Activated effector memory CD4-positive, alpha-beta T cell treated with anti-CD3 and anti-CD28 coated beads, Interleukin-2, amount 50 U/mL, for 16 hours (primary cell): ENCODE results near the gene EVPLL.
"Not testable (repeated sequence)": the region's sequence is repeated elsewhere in the genome, so short reads cannot be mapped to it uniquely, and the experiment has no call there.

Experiments
- DNase-seq: peaks from one replicate; pipeline ENCODE4 v3.0.0-alpha.2; 2020

Gene EVPLL

DNA sequence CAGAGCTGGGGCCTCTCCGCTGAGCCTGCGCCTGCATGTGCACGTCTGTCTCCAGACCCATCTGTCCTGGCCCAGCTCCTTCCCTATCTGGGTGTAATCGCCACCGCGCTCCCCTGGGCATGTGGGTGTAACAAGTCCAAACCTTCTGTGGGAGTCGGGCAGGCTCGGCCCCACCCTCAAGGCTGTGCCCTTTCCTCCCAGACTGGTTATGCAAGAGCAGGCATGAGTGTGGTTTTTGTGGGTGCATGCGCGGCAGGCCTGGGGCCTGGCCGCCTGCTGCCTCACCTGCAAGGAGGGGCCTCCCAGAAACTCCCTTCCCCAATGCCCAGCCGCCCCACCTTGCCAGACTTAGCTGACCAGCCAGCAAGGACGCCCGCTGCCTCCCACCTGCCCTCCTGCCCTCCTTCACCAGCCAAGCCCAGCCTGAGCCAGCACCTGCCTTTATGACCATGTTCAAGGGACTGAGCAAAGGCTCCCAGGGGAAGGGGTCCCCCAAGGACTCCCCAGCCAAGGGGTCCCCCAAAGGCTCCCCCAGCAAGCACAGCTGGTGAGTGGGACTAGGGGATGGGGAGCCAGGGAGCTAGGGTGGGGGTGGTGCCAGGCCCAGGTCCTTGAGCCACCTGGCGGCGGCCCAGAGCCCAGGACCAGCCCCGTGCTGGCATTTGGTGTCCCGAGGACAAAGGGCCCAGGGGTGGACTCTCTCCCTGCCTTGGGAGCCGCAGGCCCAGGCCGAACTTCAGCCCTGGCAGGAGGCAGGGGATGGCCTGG lies at the start of gene EVPLL:
Gene EVPLL, plus strand, starts transcription at position 342 of the 768 bp plus-strand sequence. CDS start 3,160 bp downstream, outside the sequence.
- DNase-seq = no peak

DNA sequence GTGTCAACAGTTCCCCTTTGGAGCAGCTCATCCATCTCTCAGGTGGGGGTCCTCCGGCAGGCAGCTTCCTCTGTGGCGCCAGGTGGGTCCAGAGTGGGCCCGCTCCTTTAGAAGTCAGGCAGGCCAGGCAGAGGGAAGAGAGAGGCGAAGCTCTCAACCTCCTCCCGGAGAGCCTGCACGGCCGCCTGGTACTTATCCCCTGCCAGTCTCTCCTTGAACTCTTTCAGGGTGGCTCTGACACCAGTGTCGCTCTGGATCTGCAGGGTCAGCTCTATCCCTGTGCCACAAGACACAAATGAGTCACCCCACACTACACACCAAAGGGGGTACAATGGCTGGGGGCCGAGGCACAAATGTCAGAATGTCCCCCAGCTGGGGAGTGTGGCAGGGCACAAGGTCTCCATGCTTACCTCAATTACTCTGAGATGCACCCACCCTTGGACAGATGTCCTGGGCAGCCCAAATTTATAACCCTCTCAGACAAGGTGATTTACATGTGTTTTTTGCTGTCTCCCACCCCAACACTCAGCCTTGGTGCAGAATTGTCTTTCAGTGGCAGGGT lies 48.9 kb upstream of the EVPLL start:
- no peak for DNase-seq

DNA sequence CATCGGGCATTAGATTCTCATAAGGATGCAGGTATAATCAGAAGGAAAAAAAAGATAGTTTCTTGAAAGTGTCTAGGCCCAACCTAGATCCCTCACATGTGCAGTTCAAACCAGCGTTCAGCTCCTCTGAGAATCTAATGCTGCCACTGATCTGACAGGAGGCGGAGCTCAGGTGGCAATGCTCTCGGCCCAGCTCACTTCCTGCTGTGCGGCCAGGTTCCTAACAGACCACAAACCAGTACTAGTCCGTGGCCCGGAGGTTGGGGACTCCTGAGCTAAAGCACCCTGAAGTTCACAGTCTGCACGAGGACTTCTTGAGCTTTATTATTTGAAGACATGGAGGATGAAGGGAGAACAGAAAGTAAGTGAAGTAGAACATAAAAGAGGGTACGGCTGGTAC lies 45.7 kb upstream of the EVPLL start:
- no peak for DNase-seq

DNA sequence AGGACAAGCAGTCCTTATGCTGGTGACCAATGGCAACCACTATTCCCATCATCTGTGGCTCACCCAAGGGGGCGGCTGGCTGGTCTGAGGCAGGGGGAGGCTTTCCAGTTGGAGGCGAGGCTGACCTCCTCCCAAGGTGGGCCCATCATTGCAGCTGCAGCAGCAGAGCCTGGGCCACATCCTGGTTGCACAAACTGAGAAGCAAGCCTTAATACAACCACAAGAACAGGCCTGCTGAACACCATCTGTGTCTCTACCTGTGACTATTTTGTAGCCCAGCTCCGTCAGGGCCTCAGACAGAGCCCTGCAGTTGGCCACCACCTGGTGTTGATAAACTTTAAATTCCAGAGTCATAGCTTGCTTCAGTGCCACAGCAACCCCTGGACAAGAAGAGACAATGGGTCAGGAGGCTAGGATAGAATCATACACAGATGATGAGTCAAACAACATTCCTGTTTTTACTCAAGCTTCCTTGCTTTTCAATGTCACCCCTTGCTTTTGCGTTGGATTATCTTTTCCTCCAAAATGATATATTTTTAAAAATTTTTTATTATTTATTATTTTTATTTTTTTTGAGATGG lies 44.6 kb upstream of the EVPLL start:
- no peak for DNase-seq

DNA sequence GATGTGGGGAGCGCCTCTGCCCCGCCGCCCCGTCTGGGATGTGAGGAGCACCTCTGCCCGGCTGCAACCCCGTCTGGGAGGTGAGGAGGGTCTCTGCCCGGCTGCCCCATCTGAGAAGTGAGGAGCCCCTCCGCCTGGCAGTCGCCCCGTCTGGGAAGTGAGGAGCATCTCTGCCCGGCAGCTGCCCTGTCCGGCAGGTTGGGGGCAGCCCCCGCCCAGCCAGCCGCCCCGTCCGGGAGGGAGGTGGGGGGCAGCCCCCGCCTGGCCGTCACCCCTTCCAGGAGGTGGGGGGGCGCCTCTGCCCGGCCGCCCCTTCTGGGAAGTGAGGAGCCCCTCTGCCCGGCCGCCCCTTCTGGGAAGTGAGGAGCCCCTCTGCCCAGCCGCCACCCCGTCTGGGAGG lies 39.4 kb upstream of the EVPLL start:
- not testable (repeated sequence) for DNase-seq

- no peak for DNase-seq
Observed at GRCh38 chr17:18339933-18340332, 37.6 kb upstream of the EVPLL start.

DNA sequence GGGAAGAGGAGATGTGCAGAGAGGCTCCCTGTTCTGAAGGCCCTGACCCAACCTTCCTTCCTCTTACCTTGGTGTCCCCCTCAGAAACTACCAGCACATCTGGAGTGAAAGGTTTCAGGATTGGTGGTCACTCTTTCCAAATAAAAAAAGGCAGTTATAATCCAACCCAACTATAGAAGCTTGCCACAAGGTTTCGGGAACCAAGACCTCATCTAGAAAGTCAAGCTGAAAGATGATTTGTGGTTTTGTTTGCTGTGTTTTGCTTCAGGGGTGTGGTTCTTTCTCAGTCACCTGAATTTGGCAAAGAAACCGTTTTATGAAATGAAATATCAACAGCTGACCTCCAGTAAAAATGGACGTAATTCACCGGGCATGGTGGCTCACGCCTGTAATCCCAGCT lies 33.6 kb upstream of the EVPLL start:
- no peak for DNase-seq

- no peak for DNase-seq
Observed at GRCh38 chr17:18353541-18353940, 24.0 kb upstream of the EVPLL start.

- no peak for DNase-seq
Observed at GRCh38 chr17:18356624-18357023, 21.0 kb upstream of the EVPLL start.

DNA sequence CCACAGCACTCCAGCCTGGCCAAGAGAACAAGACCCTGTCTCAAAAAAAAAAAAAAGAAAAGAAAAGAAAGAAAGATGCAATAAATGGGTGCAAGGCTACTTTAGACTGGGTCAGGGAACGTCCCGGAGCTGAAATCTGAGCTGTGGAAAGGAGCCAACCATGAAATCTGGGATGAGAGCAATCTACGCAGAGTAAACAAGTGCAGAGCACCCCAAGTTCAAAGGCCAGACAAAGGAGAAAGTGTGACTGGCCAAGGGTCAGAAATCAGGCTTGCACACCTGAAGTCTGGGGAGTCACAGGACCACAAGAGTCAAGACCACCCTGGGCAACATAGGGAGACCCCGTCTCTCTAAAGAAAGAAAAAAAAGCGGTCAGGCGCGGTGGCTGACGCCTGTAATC lies 17.1 kb upstream of the EVPLL start:
- no peak for DNase-seq

GRCh38 chr17:18361837-18362697 lies 15.5 kb upstream of the EVPLL start:
- no peak for DNase-seq

DNA sequence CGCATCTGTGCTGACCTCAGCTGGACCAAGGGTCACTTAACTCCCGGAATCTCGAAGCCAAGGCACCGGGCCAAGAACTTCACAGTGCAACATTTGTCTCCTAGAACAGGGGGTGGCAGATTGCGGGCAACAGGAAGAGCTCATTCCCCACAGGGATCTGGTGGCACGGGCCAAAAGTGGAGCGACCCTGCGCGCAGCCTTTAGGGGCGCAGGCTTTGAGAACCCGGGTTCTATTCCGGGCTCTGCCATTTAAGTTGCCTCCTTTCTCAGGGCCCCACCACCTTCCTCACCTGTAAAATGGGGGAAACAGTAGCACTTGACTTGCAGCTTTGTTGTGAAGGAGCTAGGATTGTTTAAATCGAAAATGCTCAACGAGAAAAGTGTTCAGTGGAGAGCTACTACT lies 14.9 kb upstream of the EVPLL start:
- DNase-seq = no peak

DNA sequence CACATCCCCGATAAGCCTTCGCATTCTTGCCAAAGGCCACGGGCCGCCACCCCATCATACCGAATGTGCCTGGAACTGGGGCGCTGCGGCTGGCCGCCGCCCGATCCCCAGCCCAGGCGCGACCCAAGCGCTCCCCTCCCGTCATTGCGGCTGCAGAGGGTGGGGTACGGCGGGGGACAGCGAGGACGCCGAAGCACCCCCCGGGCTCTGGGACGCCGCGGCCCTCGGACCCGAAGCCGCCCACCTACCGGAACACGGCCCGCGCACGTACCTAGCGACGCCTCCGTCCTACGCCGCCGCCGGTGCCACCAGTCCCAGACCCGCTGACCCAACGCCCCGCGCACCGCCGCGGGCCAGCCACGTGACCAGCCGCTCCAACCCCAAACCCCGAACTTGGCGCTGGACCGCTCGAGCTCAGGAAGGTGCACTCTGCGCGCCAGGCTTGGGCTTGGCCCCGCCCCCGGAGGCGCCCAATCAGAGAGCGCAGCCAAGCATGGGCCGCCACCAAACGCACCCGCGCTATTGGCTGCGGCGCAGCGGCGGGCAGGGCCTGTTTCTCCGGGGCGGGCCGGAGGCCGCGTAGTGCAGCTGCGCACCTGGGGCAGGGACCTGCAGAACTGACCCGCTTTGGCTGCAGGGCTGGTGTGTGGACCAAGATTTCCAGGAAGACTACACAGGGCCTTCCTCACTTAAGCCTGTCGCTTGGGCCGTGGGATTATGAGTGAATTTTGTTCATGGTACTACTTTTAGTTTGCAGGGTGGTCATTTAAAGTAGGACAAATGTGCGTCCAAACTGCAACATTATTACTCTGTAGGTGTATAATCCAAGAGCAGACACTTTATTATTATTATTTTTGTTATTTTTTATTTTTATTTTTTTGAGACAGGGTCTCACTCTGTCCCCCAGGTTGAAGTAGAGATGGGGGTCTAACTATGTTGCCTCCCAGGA lies 14.2 kb upstream of the EVPLL start, which contains the start of gene SHMT1:
Gene SHMT1, minus strand, starts transcription at position 450 of the 949 bp plus-strand sequence. CDS start 7,569 bp downstream, outside the sequence.
- DNase-seq = peak; percentile 97

- DNase-seq = no peak
Observed at GRCh38 chr17:18364166-18364565, 13.4 kb upstream of the EVPLL start.

GRCh38 chr17:18368946-18369345 lies 8.6 kb upstream of the EVPLL start:
- no peak for DNase-seq

DNA sequence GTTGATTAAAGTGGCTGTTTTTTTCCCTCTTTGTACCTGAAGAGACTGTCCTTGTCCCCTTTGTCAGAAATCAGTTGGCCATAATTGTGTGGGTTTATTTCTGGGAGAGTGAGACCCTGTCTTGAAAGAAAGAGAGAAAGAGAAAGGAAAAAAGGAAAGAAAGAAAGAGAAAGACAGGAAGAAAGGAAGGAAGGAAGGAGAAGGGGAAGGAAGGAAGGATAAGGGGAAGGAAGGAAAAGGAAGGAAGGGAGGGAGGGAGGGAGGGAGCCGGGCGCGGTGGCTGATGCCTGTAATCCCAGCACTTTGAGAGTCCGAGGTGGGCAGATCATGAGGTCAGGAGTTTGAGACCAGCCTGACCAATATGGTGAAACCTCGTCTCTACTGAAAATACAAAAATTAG lies 6.8 kb upstream of the EVPLL start:
- no peak for DNase-seq

GRCh38 chr17:18371455-18371854 lies 6.1 kb upstream of the EVPLL start:
- no peak for DNase-seq

DNA sequence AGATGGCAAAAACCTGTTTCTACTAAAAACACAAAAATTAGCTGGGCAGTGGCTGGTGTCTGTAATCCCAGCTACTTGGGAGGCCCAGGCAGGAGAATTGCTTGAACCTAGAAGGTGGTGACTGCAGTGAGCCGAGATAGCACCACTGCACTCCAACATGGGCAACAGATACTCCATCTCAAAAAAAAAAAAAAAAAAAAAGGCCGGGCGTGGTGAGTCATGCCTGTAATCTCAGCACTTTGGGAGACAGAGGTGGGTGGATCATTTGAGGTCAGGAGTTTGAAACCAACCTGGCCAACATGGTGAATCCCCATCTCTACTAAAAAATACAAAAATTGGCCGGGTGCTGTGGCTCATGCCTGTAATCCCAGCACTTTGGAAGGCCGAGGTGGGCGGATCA lies 4.4 kb upstream of the EVPLL start:
- not testable (repeated sequence) for DNase-seq

DNA sequence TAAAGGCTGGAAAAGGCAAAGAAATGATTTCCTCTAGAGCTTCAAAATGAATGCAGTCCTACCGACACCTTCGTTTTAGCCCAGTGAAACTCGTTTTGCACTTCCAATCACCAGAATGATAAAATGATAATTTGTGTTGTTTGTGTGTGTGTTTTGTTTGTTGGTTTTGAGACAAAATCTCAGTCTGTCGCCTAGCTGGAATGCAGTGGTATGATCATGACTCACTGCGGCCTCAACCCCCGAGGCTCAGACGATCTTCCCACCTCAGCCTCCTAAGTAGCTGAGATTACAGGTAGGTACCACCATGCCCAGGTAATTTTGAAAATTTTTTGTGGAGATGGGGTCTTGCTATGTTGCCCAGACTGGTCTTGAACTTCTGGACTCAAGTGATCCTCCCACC lies 3.4 kb upstream of the EVPLL start:
- no peak for DNase-seq

DNA sequence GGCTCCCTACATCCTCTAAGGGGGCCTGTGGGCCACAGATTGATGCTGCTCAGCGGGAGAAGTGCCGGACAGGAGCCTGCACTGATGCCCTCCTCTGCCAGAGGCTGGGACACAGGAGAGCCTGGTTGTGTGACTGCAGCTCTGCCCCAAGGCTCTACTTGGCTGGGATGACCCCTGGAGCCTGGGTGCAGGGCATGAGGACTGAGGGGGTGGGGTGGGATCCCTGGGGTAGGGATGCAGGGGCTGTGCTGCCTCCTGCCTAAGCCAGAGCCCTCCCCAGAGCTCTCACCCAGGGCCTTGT lies 577 bp downstream of the EVPLL start:
- DNase-seq = no peak

DNA sequence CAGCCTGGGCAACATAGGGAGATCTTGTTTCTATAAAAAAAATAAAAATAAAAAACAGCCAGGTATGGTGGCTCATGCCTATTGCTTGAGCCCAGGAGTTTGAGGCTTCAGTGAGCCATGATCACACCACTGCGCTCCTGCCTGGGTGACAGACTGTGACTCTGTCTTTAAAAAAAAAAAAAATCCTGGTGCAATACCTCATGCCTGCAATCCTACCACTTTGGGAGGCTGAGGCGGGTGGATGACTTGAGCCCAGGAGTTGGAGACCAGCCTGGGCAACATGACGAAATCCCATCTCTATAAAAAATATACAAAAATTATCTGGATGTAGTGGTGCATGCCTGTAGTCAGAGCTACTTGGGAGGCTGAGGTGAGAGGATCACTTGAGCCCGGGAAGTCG lies 1.0 kb downstream of the EVPLL start:
- not testable (repeated sequence) for DNase-seq
